Duodenal mucosa (tissue), 2 donors: ENCODE data around the gene EEF1AKMT1.
"Not testable (repeated sequence)": the region's sequence is repeated elsewhere in the genome, so short reads cannot be mapped to it uniquely, and the experiment has no call there.

Source experiments
- H3K27ac ChIP-seq: one replicate; pipeline ENCODE4 v1.7.0; 2013; ENCODE audit warnings: low read depth, low read length
- H3K27me3 ChIP-seq, 2 donors: one replicate each; pipeline ENCODE4 v1.7.0; 2013; ENCODE audit warnings: low read length in 2 of 2, control low read depth in 1 of 2; ENCODE audit not compliant: insufficient read depth in 2 of 2, control insufficient read depth in 1 of 2
- H3K36me3 ChIP-seq, 2 donors: one replicate each; pipeline ENCODE4 v1.7.0; 2013; ENCODE audit warnings: low read length in 2 of 2, control low read depth in 1 of 2; ENCODE audit not compliant: insufficient read depth in 2 of 2, control insufficient read depth in 1 of 2
- H3K4me1 ChIP-seq, 2 donors: one replicate each; pipeline ENCODE4 v1.7.0; 2013; ENCODE audit warnings: low read length in 2 of 2, control low read depth in 1 of 2; ENCODE audit not compliant: insufficient read depth in 2 of 2, control insufficient read depth in 1 of 2
- H3K4me3 ChIP-seq, 2 donors: one replicate each; pipeline ENCODE4 v1.7.0; 2013; ENCODE audit warnings: low read length in 2 of 2, low read depth in 1 of 2
- H3K9ac ChIP-seq, 2 donors: one replicate each; pipeline ENCODE4 v1.7.0; 2013; ENCODE audit warnings: low read length in 2 of 2, low read depth in 1 of 2
- H3K9me3 ChIP-seq, 2 donors: one replicate each; pipeline ENCODE4 v1.7.0; 2013; ENCODE audit warnings: low read length in 2 of 2, control low read depth in 1 of 2; ENCODE audit not compliant: control insufficient read depth in 1 of 2

EEF1AKMT1 gene

DNA sequence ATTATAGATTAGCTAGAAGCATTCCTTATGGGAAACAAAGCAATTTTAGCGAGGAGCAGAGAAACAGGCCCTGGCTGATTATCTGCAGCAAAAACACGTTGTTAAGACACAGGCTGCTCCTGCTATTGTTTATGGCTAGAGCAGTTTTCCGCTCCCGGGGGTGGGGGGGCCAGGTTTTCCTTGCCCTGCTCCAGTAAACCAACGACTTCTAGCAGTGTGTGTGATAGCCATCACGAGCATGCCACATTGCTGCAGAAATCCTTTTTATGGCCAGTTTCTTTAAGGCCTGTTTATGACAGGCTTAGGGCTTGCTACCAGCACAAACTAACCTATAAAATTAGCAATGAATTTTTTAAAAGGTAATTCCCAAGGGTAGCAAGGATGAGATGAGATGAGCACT, 88.7 kb downstream of the EEF1AKMT1 start:
- no peak overlapping the region for H3K27ac ChIP-seq
- H3K9ac ChIP-seq, result no peak overlapping the region
- peaks cover 0 to 4% of the 10 kb centered on the region in 2 donors for H3K36me3 ChIP-seq
- H3K9me3 ChIP-seq, result no peaks in the 10 kb centered on the region
- no peaks in the 10 kb centered on the region for H3K27me3 ChIP-seq
- H3K4me3 ChIP-seq, result no peak overlapping the region
- H3K4me1 ChIP-seq, result no peaks in the 10 kb centered on the region

DNA sequence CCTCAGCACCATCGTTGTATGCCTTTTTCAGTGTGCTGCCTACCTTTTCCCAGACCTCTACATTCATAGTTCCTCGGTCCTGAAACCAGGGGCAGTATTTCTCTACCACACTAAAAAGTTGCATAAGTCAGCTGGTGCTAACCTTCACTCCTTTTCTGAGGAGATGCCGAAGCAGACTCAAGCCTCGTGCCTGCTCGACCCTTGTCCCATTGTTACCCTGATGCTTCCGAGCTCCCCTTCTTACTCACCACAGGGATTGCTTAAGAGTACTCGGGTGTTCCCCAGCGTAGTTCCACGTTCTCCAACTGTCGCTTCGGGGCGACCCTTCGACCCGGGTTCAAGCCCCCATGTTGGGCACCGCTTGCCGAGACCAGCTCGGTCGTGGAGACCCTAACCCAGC, 89.2 kb downstream of the EEF1AKMT1 start:
- Histone ChIP-seq H3K27me3 (no peaks in the 10 kb centered on the region), H3K4me3 (no peak overlapping the region), H3K27ac (no peak overlapping the region), H3K36me3 (peaks cover 0 to 4% of the 10 kb centered on the region in 2 donors), H3K9ac (no peak overlapping the region), H3K4me1 (no peaks in the 10 kb centered on the region), H3K9me3 (no peaks in the 10 kb centered on the region)

DNA sequence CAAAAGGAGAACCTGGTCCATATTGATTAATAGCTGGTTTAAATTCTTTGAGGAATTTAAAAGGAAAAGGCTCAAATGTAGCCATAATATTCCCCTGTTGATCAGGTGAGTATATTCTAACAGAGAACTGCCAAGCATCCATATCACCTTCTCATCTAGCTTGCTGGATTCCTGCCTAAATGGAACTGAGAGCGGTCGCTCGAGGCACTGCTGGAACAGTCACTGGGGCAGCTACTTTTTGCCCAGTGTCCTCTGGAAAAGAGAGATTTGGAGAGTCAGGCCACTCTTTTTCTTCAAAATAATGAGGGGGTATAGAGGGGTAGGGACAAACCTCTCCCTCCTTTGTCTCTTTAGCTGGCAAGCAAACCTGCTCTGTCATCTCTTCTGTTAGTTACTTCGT, 89.7 kb downstream of the EEF1AKMT1 start:
- no peaks in the 10 kb centered on the region for H3K27me3 ChIP-seq
- no peaks in the 10 kb centered on the region for H3K4me1 ChIP-seq
- no peak overlapping the region for H3K9ac ChIP-seq
- peaks cover 0 to 4% of the 10 kb centered on the region in 2 donors for H3K36me3 ChIP-seq
- no peak overlapping the region for H3K4me3 ChIP-seq
- H3K27ac ChIP-seq, result no peak overlapping the region
- H3K9me3 ChIP-seq, result no peaks in the 10 kb centered on the region

- Histone ChIP-seq H3K27ac (no peak overlapping the region), H3K4me3 (no peak overlapping the region), H3K4me1 (no peaks in the 10 kb centered on the region), H3K9ac (no peak overlapping the region), H3K27me3 (no peaks in the 10 kb centered on the region), H3K36me3 (peaks cover 0 to 4% of the 10 kb centered on the region in 2 donors), H3K9me3 (no peaks in the 10 kb centered on the region)
Measured at GRCh38 chr13:20682061-20682460, 91.7 kb downstream of the EEF1AKMT1 start.

DNA sequence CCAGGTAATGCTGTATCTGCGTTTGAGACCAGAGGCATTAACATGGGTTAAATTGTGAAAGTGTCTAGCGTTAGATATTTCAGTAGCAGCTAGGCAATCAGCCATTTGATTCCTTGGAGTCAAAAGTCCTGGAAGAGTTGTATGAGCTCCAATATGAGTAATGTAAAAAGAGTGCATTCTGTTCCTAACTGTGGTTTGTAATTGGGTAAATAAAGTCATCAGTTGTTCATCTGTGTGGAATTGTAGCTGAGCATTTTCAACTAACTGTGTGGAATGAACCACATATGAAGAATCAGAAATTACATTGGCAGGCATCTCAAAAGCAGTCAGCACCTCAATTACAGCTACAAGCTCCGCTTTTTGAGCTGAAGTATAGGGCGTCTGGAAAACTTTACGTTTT, 92.3 kb downstream of the EEF1AKMT1 start:
- H3K9me3 ChIP-seq, H3K9ac ChIP-seq, H3K36me3 ChIP-seq, H3K27ac ChIP-seq, H3K27me3 ChIP-seq, H3K4me1 ChIP-seq, H3K4me3 ChIP-seq: not testable (repeated sequence)

DNA sequence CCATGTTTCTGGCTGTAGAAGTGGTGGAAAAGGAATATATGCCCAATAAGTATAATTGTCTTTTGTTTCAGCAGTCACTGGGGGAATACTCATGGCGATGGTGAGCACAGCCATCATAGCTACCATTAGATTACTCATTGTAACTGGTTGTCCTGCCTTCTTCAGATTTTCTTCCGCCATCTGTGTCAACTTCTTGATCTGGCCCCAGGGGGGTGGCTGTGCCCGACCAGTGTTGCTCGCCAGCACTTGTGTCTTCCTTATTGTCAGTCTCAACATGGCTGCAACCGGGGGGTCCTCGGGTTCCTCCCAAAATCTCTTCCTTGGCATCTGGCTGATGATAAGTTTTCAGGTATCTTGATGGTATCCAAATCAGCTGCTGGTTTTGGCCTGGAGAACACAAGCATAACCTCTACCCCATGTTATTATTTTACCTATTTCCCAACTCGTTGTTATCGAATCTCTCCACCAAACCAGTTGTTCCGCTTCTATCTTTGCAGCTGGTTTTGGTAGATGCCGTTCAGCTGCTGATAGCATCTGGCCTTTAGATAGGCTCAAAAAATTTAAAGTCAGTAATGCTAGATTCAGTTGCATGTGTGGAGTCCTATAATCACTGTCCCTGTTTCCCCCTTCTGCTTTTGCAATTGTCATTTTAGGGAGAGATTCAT, 93.2 kb downstream of the EEF1AKMT1 start:
- H3K27me3 ChIP-seq, result no peaks in the 10 kb centered on the region
- H3K4me3 ChIP-seq, result no peak overlapping the region
- H3K9ac ChIP-seq, result no peak overlapping the region
- peaks cover 0 to 4% of the 10 kb centered on the region in 2 donors for H3K36me3 ChIP-seq
- H3K27ac ChIP-seq, result no peak overlapping the region
- H3K4me1 ChIP-seq, result no peaks in the 10 kb centered on the region
- no peaks in the 10 kb centered on the region for H3K9me3 ChIP-seq

DNA sequence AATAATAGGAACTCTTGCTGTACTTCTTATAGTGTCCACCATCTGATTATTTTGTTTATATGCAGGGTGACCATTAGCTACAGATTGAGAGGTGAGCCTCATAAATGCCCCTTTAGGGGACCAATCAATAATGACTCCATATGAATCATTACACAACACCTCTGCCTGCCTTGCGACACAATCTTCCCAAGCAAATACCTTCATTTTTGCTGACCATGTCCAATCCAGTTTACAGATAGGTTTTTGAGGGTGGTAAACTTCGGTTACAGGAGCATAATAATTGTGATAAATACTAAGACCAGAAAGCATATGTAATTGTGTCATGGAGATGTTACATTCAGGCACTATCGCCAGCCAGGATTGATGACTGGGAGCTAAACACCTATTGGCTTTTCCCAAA, 93.9 kb downstream of the EEF1AKMT1 start:
- Histone ChIP-seq H3K9me3 (no peaks in the 10 kb centered on the region), H3K4me1 (no peaks in the 10 kb centered on the region), H3K27ac (no peak overlapping the region), H3K9ac (no peak overlapping the region), H3K27me3 (no peaks in the 10 kb centered on the region), H3K36me3 (peaks cover 0 to 4% of the 10 kb centered on the region in 2 donors), H3K4me3 (no peak overlapping the region)
